ENCODE data around the gene ME1. TPM values are rescaled to one million over a fixed set of nuclear protein-coding genes. Genes with fewer than 3 reads are reported as not detected.
"Not testable (repeated sequence)": the region's sequence is repeated elsewhere in the genome, so short reads cannot be mapped to it uniquely, and the experiment has no call there.

The ME1 gene
- total RNA-seq, 2 experiments from 2014 or later, result not detected

DNA sequence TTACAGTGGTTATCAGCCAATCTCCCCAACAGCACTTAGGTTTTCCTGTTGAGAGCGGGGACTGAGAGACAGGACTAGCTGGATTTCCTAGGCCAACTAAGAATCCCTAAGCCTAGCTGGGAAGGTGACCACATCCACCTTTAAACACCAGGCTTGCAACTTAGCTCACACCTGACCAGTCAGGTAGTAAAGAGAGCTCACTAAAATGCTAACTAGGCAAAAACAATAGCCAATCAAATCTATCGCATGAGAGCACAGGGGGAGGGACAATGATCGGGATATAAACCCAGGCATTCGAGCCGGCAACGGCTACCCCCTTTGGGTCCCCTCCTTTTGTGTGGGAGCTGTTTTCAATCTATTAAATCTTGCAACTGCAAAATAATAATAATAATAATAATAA, 19.2 kb upstream of the ME1 start:
- not testable (repeated sequence) for H3K36me3 Mint-ChIP-seq, H3K4me3 Mint-ChIP-seq, H3K9me3 Mint-ChIP-seq, DNase-seq, H3K27ac Mint-ChIP-seq, H3K4me1 Mint-ChIP-seq, H3K27me3 Mint-ChIP-seq

DNA sequence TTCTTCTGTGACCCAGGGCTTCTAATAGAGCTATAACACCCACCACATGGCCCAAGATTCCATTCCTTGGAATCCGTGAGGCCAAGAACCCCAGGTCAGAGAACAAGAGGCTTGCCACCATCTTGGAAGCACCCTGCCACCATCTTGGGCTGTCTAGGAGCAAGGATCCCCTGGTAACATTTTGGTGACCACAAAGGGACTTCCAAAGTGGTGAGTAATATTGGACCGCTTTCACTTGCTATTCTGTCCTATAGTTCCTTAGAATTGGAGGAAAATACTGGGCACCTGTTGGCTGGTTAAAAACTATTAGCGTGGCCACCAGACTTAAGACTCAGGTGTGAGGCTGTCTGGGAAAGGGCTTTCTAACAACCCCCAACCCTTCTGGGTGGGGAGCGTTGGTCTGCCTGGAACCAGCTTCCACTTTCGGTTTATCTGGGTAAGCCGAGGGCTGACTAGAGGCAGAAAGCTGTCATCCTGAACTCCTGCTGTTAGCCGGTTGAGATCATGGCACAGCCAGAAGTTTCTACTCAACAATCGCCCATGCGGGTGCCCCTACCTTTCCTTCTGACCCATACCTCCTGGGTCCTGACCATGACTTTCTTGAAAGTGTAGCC, 13.3 kb upstream of the ME1 start:
- not testable (repeated sequence) for H3K9me3 Mint-ChIP-seq, H3K27me3 Mint-ChIP-seq, H3K27ac Mint-ChIP-seq, DNase-seq, H3K4me3 Mint-ChIP-seq, H3K36me3 Mint-ChIP-seq, H3K4me1 Mint-ChIP-seq

DNA sequence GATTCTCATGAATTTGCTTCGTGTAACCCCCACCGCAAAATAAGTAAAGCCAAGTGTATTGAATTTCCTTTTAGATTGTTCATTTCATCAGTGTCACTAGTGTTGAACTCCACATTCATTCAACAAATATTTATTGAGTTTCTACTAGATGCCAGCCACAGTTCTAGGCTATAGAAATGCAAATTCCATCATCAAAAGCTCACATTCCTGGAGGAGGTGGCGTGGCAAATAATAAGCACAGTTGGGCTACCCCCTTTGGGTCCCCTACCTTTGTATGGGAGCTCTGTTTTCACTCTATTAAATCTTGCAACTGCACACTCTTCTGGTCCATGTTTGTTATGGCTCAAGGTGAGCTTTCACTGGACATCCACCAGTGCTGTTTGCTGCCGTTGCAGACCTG, 12.7 kb upstream of the ME1 start:
- Mint-ChIP-seq H3K9me3 (no peaks in the 10 kb centered on the region), H3K27ac (no peak overlapping the region), H3K36me3 (no peaks in the 10 kb centered on the region), H3K4me3 (no peak overlapping the region), H3K4me1 (no peaks in the 10 kb centered on the region), H3K27me3 (no peaks in the 10 kb centered on the region)
- no peak for DNase-seq

DNA sequence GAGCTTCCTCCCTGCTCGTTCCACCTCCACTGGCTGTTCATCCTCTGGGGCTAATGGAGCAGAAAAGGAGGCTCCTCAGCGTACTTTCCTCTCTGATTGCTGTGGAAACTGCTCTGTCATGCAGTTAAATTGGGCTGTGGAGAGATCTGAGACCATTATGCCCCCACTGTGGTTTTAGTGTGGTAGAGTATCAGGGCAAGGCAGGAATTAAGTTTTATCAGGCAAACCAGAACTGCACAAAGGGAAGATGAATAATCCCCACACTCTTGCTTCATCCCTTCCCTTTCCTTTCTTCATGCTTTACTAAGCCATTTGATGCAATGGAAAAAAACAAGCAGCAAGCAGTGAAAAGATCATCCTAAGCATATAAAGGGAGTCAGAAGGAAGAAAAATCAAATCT, 11.9 kb upstream of the ME1 start:
- H3K36me3 Mint-ChIP-seq, result no peaks in the 10 kb centered on the region

DNA sequence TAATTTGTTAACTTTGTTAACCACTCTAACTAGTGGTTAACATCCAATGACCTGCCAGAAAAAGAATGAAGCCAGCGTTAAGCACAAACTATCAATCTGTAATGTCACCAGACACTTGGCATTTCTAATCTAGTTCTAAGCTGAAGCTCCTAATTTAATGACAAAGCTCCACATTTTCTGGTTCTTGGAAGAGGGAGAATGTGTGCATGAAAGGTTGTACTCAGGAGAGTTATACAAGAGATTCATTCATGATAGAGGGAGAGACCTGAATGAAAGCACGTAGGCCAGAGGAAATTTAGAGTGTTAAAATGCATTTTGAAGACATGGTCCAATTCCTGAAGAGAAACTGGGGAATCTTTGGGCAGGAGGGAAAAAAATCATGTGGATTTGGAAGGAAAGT, 8.3 kb upstream of the ME1 start:
- H3K4me1 Mint-ChIP-seq, result no peaks in the 10 kb centered on the region
- H3K4me3 Mint-ChIP-seq, result no peak overlapping the region
- no peak overlapping the region for H3K27ac Mint-ChIP-seq
- no peak for DNase-seq
- H3K36me3 Mint-ChIP-seq, result no peaks in the 10 kb centered on the region
- no peaks in the 10 kb centered on the region for H3K27me3 Mint-ChIP-seq
- H3K9me3 Mint-ChIP-seq, result no peaks in the 10 kb centered on the region

More for the DNA sequence above, 11.9 kb upstream of the ME1 start:
- Mint-ChIP-seq H3K27me3 (no peaks in the 10 kb centered on the region), H3K4me1 (no peaks in the 10 kb centered on the region), H3K9me3 (no peaks in the 10 kb centered on the region), H3K27ac (no peak overlapping the region), H3K4me3 (no peak overlapping the region)
- DNase-seq, result no peak

DNA sequence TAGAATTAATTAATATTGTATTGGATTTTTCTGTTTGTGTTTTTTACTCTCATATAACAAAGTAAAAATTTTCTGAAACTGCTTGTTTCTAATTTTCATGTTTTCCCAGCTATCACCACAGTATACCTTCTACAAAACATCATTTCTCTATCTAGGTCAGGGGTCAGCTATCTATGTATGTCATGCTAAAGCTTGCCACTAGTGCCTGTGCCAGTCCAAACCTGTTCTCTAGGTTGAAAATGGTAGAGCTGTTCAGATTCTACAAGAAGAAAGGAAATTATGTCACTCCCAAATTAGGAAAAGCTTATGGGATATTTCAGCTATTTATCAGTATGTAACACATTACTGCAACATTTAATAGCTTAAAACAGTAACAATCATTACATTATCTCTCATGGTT, 5.8 kb upstream of the ME1 start:
- no peak overlapping the region for H3K4me3 Mint-ChIP-seq
- H3K27ac Mint-ChIP-seq, result no peak overlapping the region
- peaks cover 8% of the 10 kb centered on the region for H3K27me3 Mint-ChIP-seq
- H3K9me3 Mint-ChIP-seq, result no peaks in the 10 kb centered on the region
- no peaks in the 10 kb centered on the region for H3K36me3 Mint-ChIP-seq
- no peaks in the 10 kb centered on the region for H3K4me1 Mint-ChIP-seq
- no peak for DNase-seq

DNA sequence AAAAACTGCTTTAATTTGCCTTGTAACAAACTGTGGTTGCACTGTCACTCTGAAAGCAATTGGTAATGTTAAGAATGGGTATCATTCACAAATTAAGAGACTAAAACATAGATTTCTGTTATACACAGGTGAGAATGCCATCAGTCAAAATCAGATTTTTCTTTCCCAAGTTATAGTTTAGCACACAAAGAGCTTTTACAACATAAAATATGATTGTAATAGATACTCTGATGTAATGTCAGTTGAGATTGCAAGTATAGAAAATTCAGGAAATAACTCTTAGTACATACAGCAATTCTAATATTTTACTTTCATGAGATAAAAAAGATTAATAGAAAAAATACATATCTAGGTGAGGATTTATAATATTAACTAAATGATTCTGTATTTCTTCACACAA, 2.3 kb upstream of the ME1 start:
- H3K9me3 Mint-ChIP-seq, result no peaks in the 10 kb centered on the region
- no peak overlapping the region for H3K27ac Mint-ChIP-seq
- no peak overlapping the region for H3K4me3 Mint-ChIP-seq
- DNase-seq, result no peak
- no peaks in the 10 kb centered on the region for H3K4me1 Mint-ChIP-seq
- peaks cover 33% of the 10 kb centered on the region for H3K27me3 Mint-ChIP-seq
- H3K36me3 Mint-ChIP-seq, result no peaks in the 10 kb centered on the region

DNA sequence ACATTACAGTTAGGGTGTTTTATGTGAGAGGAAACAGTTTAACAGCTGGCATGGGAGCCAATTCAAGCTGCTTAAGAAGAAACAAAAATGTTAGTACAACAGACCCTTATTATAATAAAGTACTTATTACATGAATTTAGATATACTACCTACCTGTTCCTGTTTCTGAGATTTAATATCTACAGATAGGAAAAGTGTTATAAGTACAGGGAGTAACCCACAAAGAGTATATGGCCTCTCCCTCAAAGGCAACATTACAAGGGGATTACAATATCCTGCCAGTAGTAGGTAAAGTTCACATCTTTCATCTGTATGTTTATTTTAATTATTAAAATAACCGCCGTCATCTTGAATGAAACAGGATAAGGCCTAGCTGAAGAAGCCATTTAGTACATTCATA, 1.8 kb upstream of the ME1 start:
- no peak overlapping the region for H3K27ac Mint-ChIP-seq
- DNase-seq, result no peak

DNA sequence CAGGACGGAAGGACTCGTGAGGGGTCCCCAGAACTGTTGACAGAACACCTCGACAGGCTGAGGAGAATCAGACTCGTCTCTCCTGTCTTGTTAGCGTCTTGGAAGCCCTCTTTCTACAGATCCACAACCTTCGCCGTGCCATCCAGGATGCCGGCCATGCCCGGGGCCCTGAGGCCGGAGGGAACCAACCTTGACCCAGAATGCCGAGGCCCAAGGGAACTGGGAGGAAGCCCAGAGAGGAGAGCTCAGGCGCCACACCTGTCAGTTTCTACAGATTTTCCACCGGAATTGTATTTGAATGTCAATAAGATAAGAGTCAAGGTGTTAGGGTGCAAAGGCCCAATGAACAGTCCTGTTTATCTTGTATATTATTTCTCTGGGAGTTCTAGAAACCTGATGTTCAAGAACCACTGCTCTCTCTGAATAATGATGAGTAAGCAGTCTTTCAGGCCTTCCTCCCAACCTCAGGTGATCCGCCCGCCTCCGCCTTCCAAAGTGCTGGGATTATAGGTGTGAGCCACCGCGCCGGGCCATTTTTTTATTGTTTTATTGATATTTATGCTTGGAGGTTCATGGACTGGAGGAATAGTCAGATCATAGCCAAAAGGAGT, 799 bp upstream of the ME1 start:
- Mint-ChIP-seq H3K4me3 (no peak overlapping the region), H3K36me3 (no peaks in the 10 kb centered on the region), H3K9me3 (no peaks in the 10 kb centered on the region), H3K27ac (no peak overlapping the region), H3K27me3 (peaks cover 42% of the 10 kb centered on the region), H3K4me1 (no peaks in the 10 kb centered on the region)
- no peak for DNase-seq

More for the DNA sequence above, 1.8 kb upstream of the ME1 start:
- Mint-ChIP-seq H3K9me3 (no peaks in the 10 kb centered on the region), H3K36me3 (no peaks in the 10 kb centered on the region), H3K4me3 (no peak overlapping the region), H3K4me1 (no peaks in the 10 kb centered on the region), H3K27me3 (peaks cover 35% of the 10 kb centered on the region)

DNA sequence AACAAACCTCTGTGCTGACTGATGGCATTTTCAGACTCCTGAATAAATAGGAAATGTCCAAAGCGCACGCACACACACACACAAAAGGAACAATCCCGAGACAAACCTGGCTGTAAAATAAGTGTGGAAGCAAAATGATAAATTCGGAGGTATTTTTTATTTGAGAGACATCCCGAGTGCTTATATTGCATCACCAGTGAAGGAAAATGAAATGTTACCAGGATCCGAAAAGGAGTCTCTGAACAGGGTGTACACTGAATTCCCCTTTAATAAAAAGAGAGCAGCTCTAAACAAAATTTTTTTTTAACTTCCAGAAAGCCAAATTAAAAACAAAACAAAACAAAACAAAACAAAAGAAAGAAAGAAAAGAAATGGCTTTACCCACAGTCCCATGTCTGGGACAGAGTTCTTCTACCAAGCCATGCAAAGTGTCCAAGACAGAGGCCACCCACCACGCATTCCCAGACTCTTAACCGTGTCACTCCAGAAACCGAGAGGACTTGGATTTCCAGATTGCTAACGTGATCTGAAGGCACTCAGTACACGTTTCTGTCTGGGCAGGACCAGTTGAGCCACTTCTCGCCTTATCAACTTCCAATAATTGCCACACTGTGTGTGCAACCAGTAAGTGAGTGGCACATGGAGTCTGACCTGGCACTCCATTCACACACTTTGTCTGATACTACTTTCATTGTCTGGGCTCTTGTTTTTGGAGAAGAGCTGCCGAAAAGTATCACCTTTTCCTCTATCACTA, 817 bp downstream of the ME1 start:
- H3K27me3 Mint-ChIP-seq, result peaks cover 42% of the 10 kb centered on the region
- no peaks in the 10 kb centered on the region for H3K4me1 Mint-ChIP-seq
- DNase-seq, result no peak
- H3K27ac Mint-ChIP-seq, result no peak overlapping the region
- H3K9me3 Mint-ChIP-seq, result peaks cover 4% of the 10 kb centered on the region
- H3K4me3 Mint-ChIP-seq, result no peak overlapping the region
- H3K36me3 Mint-ChIP-seq, result no peaks in the 10 kb centered on the region

DNA sequence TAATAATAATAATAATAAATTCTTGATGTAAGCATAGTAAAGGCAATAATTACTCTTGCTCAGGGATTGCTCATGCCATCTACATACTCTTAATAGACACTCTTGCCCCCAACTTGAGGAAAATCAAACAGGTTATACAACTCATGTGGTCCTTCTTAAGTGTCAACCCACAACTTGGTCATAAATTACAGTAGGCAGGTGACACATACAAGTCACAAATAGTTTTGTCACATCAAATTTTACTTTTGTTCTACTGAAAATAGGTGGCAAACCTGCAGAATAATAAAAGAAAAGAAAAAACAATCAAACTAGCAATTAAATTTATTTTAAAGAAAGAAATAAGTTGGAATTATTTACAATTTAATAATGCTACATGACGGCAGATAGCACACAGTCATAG, 1.6 kb downstream of the ME1 start:
- H3K27ac Mint-ChIP-seq, result no peak overlapping the region
- no peak for DNase-seq
- no peak overlapping the region for H3K4me3 Mint-ChIP-seq
- H3K9me3 Mint-ChIP-seq, result peaks cover 6% of the 10 kb centered on the region
- H3K4me1 Mint-ChIP-seq, result no peaks in the 10 kb centered on the region
- H3K27me3 Mint-ChIP-seq, result peaks cover 42% of the 10 kb centered on the region
- H3K36me3 Mint-ChIP-seq, result no peaks in the 10 kb centered on the region

DNA sequence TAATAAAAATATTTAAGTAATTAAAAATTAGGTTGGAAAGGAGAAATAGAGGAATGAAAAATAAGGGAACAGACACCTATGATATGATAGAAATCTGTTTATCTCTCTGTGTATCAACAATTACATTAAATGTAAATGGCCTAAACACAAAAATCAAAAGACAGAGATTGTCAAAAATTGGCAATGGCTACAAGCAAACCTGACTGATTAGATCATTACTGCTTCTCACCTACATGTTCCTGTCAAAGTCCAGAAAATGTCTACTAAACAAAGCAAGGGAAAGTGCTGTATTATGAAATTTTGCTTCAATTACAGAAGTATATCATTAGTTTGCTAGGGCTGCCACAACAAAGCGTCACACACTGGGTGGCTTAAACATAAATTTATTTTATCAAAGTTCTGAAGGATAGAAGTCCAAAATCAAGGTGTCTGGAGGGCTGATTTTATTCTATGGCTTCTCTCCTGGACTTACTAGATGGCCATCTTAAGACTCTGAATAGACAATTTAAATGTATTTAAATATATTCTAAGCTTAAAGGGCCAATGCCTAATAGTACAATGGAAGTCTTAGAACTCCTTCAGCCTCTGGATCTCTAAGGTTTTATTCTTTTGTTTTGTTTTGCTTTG, 6.3 kb downstream of the ME1 start:
- Mint-ChIP-seq H3K27me3 (peaks cover 17% of the 10 kb centered on the region), H3K4me1 (no peaks in the 10 kb centered on the region), H3K36me3 (no peaks in the 10 kb centered on the region), H3K27ac (no peak overlapping the region), H3K4me3 (no peak overlapping the region), H3K9me3 (peaks cover 10% of the 10 kb centered on the region)
- DNase-seq, result no peak

DNA sequence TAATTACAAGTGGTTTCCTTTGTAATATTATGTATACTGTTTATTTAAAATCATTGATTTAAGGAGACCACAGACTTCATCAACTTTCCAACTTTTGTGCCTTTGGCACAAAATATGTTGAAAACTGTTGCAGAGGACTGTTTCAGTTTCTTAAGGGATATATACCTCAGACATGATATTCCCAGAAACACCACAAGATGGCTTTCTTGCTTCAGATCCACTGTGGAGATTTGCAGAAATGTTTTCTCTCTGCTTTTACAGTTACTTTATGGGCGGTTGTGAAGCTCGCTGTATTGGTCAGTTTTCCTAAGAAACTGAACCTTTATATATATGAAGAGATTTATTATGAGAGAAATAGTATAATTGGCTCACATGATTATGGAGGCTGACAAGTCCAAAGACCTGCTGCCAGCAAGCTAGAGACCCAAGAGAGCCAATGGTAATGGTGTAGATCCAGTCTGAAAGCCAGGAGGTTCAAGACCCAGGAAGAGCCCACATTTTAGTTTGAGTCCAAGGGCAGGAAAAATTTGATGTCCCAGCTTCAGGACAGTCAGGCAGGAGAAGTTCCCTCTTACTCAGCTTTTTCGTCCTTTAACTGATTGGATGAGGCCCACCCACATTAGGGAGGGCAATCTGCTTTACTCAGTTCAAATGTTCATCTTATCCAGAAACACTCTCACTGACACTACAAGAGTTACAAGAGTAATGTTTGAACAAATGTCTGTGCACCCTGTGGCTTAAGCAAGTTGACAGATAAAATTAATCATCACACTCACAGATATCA, 12.8 kb downstream of the ME1 start:
- H3K9me3 Mint-ChIP-seq, result peaks cover 3% of the 10 kb centered on the region
- H3K27ac Mint-ChIP-seq, result no peak overlapping the region
- H3K4me1 Mint-ChIP-seq, result no peaks in the 10 kb centered on the region
- peaks cover 3% of the 10 kb centered on the region for H3K27me3 Mint-ChIP-seq
- H3K4me3 Mint-ChIP-seq, result no peak overlapping the region
- H3K36me3 Mint-ChIP-seq, result no peaks in the 10 kb centered on the region
- no peak for DNase-seq

DNA sequence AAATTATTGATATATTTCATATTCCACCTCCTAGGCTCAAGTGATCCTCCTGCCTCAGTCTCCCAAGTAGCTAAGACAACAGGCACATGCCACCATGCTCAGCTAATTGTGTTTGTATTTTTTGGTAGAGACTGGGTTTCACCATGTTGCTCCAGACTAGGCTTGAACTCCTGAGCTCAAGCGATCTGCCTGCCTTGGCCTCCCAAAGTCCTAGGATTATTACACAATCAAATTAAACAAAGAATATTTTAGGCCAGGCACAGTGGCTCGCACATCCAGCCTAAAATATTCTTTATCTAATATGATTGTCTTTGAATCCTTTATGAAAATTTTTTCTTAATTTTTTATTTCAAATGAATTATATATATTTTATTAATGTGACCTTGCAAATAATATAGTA, 17.8 kb downstream of the ME1 start:
- DNase-seq, result no peak
- H3K27ac Mint-ChIP-seq, result no peak overlapping the region
- peaks cover 6% of the 10 kb centered on the region for H3K27me3 Mint-ChIP-seq
- no peak overlapping the region for H3K4me3 Mint-ChIP-seq
- no peaks in the 10 kb centered on the region for H3K4me1 Mint-ChIP-seq
- no peaks in the 10 kb centered on the region for H3K36me3 Mint-ChIP-seq
- H3K9me3 Mint-ChIP-seq, result no peaks in the 10 kb centered on the region

DNA sequence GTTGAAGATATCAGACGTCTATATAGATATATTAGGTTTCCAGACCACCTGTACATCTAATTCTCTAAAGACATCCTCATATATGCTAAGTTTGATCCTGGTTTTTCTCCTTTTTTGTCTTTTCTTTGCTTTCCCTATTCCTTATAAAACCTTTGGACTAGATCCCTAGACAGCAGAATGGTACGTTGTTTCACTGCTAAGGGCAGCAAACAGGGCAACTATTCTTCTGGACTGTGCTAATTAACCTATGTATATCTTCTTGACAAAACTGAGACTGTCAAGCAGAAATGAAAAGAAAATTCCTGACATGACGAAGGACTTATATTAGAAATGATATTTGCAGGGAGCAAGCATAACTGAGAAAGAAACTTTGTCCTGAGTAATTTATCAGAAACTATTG, 19.1 kb downstream of the ME1 start:
- Mint-ChIP-seq H3K36me3 (no peaks in the 10 kb centered on the region), H3K9me3 (no peaks in the 10 kb centered on the region), H3K27me3 (peaks cover 6% of the 10 kb centered on the region), H3K27ac (no peak overlapping the region), H3K4me1 (no peaks in the 10 kb centered on the region), H3K4me3 (no peak overlapping the region)
- DNase-seq, result no peak
